Muscle layer of colon (tissue), 2 donors: ENCODE data around the gene SECTM1.

Source experiments
- H3K27ac ChIP-seq: one replicate; pipeline ENCODE4 v1.7.0; 2013; ENCODE audit warnings: low read depth, mild to moderate bottlenecking, low read length, moderate library complexity
- H3K27me3 ChIP-seq, 2 donors: one replicate each; pipeline ENCODE4 v1.7.0; 2013; ENCODE audit warnings: low read length in 2 of 2, mild to moderate bottlenecking in 2 of 2; ENCODE audit not compliant: insufficient read depth in 2 of 2, control insufficient read depth in 1 of 2
- H3K36me3 ChIP-seq: one replicate; pipeline ENCODE4 v1.7.0; 2013; ENCODE audit warnings: mild to moderate bottlenecking, low read length; ENCODE audit not compliant: insufficient read depth
- H3K4me1 ChIP-seq: one replicate; pipeline ENCODE4 v1.7.0; 2013; ENCODE audit warnings: mild to moderate bottlenecking, low read length; ENCODE audit not compliant: insufficient read depth
- H3K4me3 ChIP-seq, 2 donors: one replicate each; pipeline ENCODE4 v1.7.0; 2013; ENCODE audit warnings: low read length in 2 of 2, low read depth in 1 of 2, mild to moderate bottlenecking in 1 of 2, moderate library complexity in 1 of 2
- H3K9ac ChIP-seq: one replicate; pipeline ENCODE4 v1.7.0; 2013; ENCODE audit warnings: low read length
- H3K9me3 ChIP-seq: one replicate; pipeline ENCODE4 v1.7.0; 2013; ENCODE audit warnings: mild to moderate bottlenecking, low read length
- donor health status: abdominal sarcoma.
- donor health status: Adenocarcinoma of cecum.

The SECTM1 gene

GRCh38 chr17:82328994-82329507 is 4.5 kb downstream of the SECTM1 start:
- peaks cover 20% of the 10 kb centered on the region for H3K4me1 ChIP-seq
- no peaks in the 10 kb centered on the region for H3K9me3 ChIP-seq
- no peak overlapping the region for H3K27ac ChIP-seq
- H3K9ac ChIP-seq = no peak overlapping the region
- H3K36me3 ChIP-seq = peaks cover 5% of the 10 kb centered on the region
- H3K27me3 ChIP-seq = no peaks in the 10 kb centered on the region
- H3K4me3 ChIP-seq = no peak overlapping the region

- Histone ChIP-seq H3K27me3 (no peaks in the 10 kb centered on the region), H3K36me3 (peaks cover 5% of the 10 kb centered on the region), H3K27ac (no peak overlapping the region), H3K9me3 (no peaks in the 10 kb centered on the region), H3K4me3 (no peak overlapping the region), H3K4me1 (peaks cover 19% of the 10 kb centered on the region), H3K9ac (no peak overlapping the region)
These were observed 5.2 kb downstream of the SECTM1 start for GRCh38 chr17:82328141-82328993.

- peaks cover 16% of the 10 kb centered on the region for H3K4me1 ChIP-seq
- H3K27ac ChIP-seq = no peak overlapping the region
- no peaks in the 10 kb centered on the region for H3K9me3 ChIP-seq
- peaks cover 5% of the 10 kb centered on the region for H3K36me3 ChIP-seq
- H3K27me3 ChIP-seq = no peaks in the 10 kb centered on the region
- no peak overlapping the region for H3K9ac ChIP-seq
- no peak overlapping the region for H3K4me3 ChIP-seq
These were observed 5.8 kb downstream of the SECTM1 start for GRCh38 chr17:82327757-82328140.

GRCh38 chr17:82327289-82327688 is 6.3 kb downstream of the SECTM1 start:
- Histone ChIP-seq H3K27ac (no peak overlapping the region), H3K9me3 (no peaks in the 10 kb centered on the region), H3K27me3 (no peaks in the 10 kb centered on the region), H3K9ac (no peak overlapping the region), H3K4me1 (peaks cover 12% of the 10 kb centered on the region), H3K36me3 (peaks cover 5% of the 10 kb centered on the region), H3K4me3 (no peak overlapping the region)

- H3K9ac ChIP-seq = no peak overlapping the region
- H3K4me1 ChIP-seq = peaks cover 8% of the 10 kb centered on the region
- no peak overlapping the region for H3K4me3 ChIP-seq
- no peak overlapping the region for H3K27ac ChIP-seq
- H3K36me3 ChIP-seq = peaks cover 5% of the 10 kb centered on the region
- no peaks in the 10 kb centered on the region for H3K27me3 ChIP-seq
- H3K9me3 ChIP-seq = no peaks in the 10 kb centered on the region
These were observed 8.0 kb downstream of the SECTM1 start for GRCh38 chr17:82325286-82326180.

- peaks cover 5% of the 10 kb centered on the region for H3K36me3 ChIP-seq
- H3K27ac ChIP-seq = no peak overlapping the region
- H3K9me3 ChIP-seq = no peaks in the 10 kb centered on the region
- no peak overlapping the region for H3K9ac ChIP-seq
- H3K4me1 ChIP-seq = peaks cover under 1% of the 10 kb centered on the region
- no peaks in the 10 kb centered on the region for H3K27me3 ChIP-seq
- no peak overlapping the region for H3K4me3 ChIP-seq
These were observed 8.8 kb downstream of the SECTM1 start for GRCh38 chr17:82324566-82325285.

GRCh38 chr17:82323514-82324234 is 9.9 kb downstream of the SECTM1 start:
- Histone ChIP-seq H3K27ac (no peak overlapping the region), H3K4me3 (no peak overlapping the region), H3K36me3 (peaks cover 5% of the 10 kb centered on the region), H3K9me3 (no peaks in the 10 kb centered on the region), H3K4me1 (no peaks in the 10 kb centered on the region), H3K27me3 (no peaks in the 10 kb centered on the region), H3K9ac (no peak overlapping the region)

- no peaks in the 10 kb centered on the region for H3K27me3 ChIP-seq
- H3K27ac ChIP-seq = no peak overlapping the region
- H3K9me3 ChIP-seq = no peaks in the 10 kb centered on the region
- H3K4me3 ChIP-seq = no peak overlapping the region
- no peak overlapping the region for H3K9ac ChIP-seq
- no peaks in the 10 kb centered on the region for H3K4me1 ChIP-seq
- peaks cover 5% of the 10 kb centered on the region for H3K36me3 ChIP-seq
These were observed 10.8 kb downstream of the SECTM1 start for GRCh38 chr17:82322526-82323453.

- H3K27ac ChIP-seq = no peak overlapping the region
- H3K36me3 ChIP-seq = peaks cover 5% of the 10 kb centered on the region
- no peak overlapping the region for H3K4me3 ChIP-seq
- no peaks in the 10 kb centered on the region for H3K4me1 ChIP-seq
- H3K9ac ChIP-seq = no peak overlapping the region
- H3K27me3 ChIP-seq = peaks cover 0 to 5% of the 10 kb centered on the region in 2 donors
- H3K9me3 ChIP-seq = no peaks in the 10 kb centered on the region
These were observed 11.6 kb downstream of the SECTM1 start for GRCh38 chr17:82321947-82322466.
